Nephron (organoid): ENCODE results near the gene DUSP16.

Experiments
- H3K27ac Mint-ChIP-seq, 3 experiments: 2 replicates each; pipeline ENCODE4 v1.8.0; 2020; ENCODE audit warnings: mixed read lengths in 3 of 3, mild to moderate bottlenecking in 2 of 3, moderate library complexity in 1 of 3
- H3K27me3 Mint-ChIP-seq: 2 replicates; pipeline ENCODE4 v1.8.0; 2021; ENCODE audit warnings: low read depth, mild to moderate bottlenecking, moderate library complexity, mixed read lengths
- H3K36me3 Mint-ChIP-seq: 2 replicates; pipeline ENCODE4 v1.8.0; 2020; ENCODE audit warnings: low read depth, mixed read lengths
- H3K4me1 Mint-ChIP-seq: 2 replicates; pipeline ENCODE4 v1.8.0; 2020; ENCODE audit warnings: mixed read lengths
- H3K4me3 Mint-ChIP-seq, 3 experiments: 2 replicates each; pipeline ENCODE4 v1.8.0; 2020; ENCODE audit warnings: mild to moderate bottlenecking in 3 of 3, mixed read lengths in 3 of 3, moderate library complexity in 2 of 3
- H3K9me3 Mint-ChIP-seq: 2 replicates; pipeline ENCODE4 v1.8.0; 2020; ENCODE audit warnings: mixed read lengths
- TF ChIP-seq, protein P1 (sequence below), 3 experiments: fragments of 200-600 bp; sonication (generic); IDR thresholded peaks; one replicate each; pipeline ENCODE4 v1.5.0; 2021; ENCODE audit warnings: antibody characterized with exemption in 3 of 3; ENCODE audit not compliant: unreplicated experiment in 3 of 3

The DUSP16 gene

DNA sequence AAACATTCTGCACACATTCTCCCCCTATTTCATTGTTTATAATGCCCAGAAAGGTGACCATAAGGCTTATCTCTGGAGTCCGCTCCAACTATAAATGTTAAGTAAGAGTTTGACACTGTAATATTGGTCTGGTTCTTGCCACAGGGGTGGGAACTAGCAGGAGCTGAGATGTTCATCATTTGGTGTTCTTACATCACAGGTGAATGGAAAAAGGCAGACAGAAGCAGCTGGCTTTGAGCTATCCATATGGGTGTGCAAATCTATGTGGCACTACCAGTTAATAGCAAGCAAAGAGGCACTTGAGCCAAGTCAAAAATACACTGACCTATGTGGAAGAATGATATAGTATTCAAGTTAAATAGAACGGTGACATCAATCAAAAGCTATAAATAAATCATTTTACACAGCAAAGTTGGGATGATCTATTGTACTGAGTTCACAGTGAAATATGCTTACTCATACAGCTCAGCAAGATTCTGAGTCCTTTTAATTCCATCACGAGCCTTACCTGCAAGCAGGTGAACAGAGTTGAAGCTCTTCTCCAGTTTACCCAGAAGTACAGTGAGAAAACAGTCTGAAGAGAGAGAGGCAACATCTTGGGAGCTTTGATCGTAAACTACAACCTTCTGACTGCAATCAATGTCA lies 43.2 kb downstream of the DUSP16 start:
- Mint-ChIP-seq H3K4me1 (no peaks in the 10 kb centered on the region), H3K27ac (no peak overlapping the region), H3K27me3 (no peaks in the 10 kb centered on the region), H3K9me3 (no peaks in the 10 kb centered on the region), H3K4me3 (no peak overlapping the region), H3K36me3 (peaks cover 26% of the 10 kb centered on the region)
- TF ChIP-seq, protein P1, sequence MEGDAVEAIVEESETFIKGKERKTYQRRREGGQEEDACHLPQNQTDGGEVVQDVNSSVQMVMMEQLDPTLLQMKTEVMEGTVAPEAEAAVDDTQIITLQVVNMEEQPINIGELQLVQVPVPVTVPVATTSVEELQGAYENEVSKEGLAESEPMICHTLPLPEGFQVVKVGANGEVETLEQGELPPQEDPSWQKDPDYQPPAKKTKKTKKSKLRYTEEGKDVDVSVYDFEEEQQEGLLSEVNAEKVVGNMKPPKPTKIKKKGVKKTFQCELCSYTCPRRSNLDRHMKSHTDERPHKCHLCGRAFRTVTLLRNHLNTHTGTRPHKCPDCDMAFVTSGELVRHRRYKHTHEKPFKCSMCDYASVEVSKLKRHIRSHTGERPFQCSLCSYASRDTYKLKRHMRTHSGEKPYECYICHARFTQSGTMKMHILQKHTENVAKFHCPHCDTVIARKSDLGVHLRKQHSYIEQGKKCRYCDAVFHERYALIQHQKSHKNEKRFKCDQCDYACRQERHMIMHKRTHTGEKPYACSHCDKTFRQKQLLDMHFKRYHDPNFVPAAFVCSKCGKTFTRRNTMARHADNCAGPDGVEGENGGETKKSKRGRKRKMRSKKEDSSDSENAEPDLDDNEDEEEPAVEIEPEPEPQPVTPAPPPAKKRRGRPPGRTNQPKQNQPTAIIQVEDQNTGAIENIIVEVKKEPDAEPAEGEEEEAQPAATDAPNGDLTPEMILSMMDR (IDR thresholded peaks at IDR 0.05; ENCODE audit: unreplicated experiment in 3 of 3): no peak

DNA sequence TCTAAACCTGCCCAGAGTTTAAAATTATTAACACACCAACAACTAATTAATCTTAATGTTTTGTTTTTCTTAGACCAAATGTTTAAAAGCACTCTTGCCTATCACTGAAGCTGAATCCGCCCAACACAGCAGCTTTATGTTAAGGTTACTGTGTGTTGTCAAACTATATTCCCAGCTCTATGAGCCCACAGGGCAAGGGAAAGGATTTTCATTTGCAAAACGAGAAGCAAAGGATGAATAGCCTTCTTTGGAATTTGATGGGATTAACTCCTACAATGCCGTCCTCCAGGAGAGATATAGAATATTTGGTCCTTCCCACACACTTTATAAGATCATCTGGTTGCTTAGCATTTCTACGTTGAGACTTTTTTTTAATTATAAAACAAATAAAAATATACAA lies 43.7 kb downstream of the DUSP16 start:
- Mint-ChIP-seq H3K27me3 (no peaks in the 10 kb centered on the region), H3K9me3 (no peaks in the 10 kb centered on the region), H3K4me1 (no peaks in the 10 kb centered on the region), H3K36me3 (peaks cover 26% of the 10 kb centered on the region), H3K4me3 (no peak overlapping the region), H3K27ac (peak overlapping the region in 1 of 3 experiments; percentile 28)
- TF ChIP-seq, protein P1 (IDR thresholded peaks at IDR 0.05; ENCODE audit: unreplicated experiment in 3 of 3): no peak

DNA sequence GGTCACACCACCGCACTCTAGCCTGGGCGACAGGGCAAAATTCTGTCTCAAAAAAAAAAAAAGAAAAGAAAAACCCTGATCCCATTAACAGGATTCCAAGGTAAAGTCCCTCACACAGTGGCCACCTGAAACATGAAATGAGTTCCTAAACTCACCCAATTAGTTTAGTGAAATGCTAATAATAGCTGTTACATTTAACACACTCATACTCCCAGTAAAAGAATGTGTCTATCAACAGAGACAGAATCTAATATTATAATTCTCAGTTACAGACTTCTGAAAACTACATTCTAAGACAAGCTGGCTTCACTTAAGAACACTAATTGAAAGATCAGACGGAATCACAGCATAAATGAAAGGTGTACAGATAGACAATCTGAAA lies 44.2 kb downstream of the DUSP16 start:
- TF ChIP-seq, protein P1 (IDR thresholded peaks at IDR 0.05; ENCODE audit: unreplicated experiment in 3 of 3): no peak
- no peak overlapping the region for H3K4me3 Mint-ChIP-seq
- H3K36me3 Mint-ChIP-seq: peaks cover 26% of the 10 kb centered on the region
- H3K27ac Mint-ChIP-seq: peak overlapping the region in 1 of 3 experiments; percentile 28
- no peaks in the 10 kb centered on the region for H3K4me1 Mint-ChIP-seq
- no peaks in the 10 kb centered on the region for H3K27me3 Mint-ChIP-seq
- H3K9me3 Mint-ChIP-seq: no peaks in the 10 kb centered on the region

DNA sequence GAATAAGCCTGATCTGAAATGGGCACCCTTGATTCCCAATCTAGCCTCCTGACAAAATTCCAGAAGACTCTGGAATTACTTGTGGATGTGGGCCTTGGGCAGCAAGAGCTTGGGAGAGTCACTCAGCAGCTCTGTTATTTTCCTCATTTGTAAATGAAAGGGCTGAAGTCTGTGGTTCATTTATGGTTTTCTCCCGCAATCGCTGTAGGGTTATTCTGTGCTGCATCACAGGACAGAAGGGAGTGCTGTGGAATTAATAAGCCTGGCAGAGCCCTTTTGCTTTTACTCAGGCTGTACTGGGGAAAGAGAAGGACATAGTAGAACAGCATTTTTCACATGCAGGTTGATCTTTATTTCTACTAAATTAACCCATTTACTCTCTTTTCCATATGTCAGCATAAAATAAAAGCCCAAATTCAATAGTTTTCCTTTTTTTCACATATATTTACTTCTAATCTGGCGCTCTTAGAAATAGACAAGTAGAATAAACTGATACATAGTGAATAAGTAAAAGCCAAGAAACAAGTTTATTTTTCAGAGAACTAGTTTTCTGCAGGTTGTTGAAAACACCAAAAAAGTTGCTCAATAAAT lies 49.2 kb downstream of the DUSP16 start:
- H3K27ac Mint-ChIP-seq: peak overlapping the region in 1 of 3 experiments; percentile 36
- H3K4me3 Mint-ChIP-seq: no peak overlapping the region
- no peaks in the 10 kb centered on the region for H3K9me3 Mint-ChIP-seq
- peaks cover 12% of the 10 kb centered on the region for H3K36me3 Mint-ChIP-seq
- TF ChIP-seq, protein P1 (IDR thresholded peaks at IDR 0.05; ENCODE audit: unreplicated experiment in 3 of 3): no peak
- no peaks in the 10 kb centered on the region for H3K27me3 Mint-ChIP-seq
- no peaks in the 10 kb centered on the region for H3K4me1 Mint-ChIP-seq

DNA sequence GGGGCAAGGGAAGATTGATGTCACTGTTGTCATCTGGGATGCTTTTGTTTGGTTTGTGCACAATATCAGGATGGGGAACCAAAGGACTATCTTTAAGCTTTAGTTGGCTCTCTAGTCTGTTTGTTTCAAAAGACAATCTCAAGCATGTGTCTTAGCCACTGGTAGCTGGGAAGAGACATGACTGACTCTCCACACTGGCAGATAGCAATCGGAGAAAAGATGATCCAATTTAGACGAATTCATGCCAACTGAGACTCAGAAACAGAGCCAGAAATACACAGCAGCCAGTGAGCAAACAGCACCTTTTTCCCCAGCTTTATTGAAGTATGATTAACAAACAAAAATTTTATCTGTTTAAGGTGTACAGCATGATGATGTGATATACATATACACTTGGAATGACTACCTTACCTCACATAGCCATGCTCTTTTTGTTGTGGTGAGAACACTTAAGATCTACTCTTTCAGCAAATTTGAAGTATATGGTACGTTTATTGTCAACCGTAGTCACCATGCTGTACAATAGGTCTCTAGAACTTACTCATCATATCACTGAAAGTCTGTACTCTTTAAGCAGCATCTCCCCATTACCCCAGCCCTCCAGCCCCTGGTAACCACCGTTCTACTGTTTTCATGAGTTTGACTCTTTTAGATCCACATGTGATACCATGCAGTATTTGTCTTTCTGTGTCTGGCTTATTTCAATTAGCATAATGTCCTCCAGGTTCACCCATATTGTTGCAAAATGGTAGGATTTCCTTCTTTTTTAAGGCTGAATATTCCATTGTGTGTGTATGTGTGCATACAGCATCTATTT lies 50.6 kb downstream of the DUSP16 start:
- Mint-ChIP-seq H3K36me3 (peaks cover 8% of the 10 kb centered on the region), H3K4me3 (no peak overlapping the region), H3K27me3 (no peaks in the 10 kb centered on the region), H3K4me1 (peaks cover under 1% of the 10 kb centered on the region), H3K27ac (no peak overlapping the region), H3K9me3 (no peaks in the 10 kb centered on the region)
- TF ChIP-seq, protein P1 (IDR thresholded peaks at IDR 0.05; ENCODE audit: unreplicated experiment in 3 of 3): no peak
